Lower lobe of right lung (tissue), 2 donors: Measurements from ENCODE around the gene DPYD. TPM values are rescaled to one million over a fixed set of nuclear protein-coding genes. Genes with fewer than 3 reads are reported as not detected.

Experiments used
- ATAC-seq, 2 donors: fragments of 200-7000 bp; cut with Tn5 transposase; one replicate each; pipeline ENCODE4 v1.9.1; 2020 to 2022; ENCODE audit warnings: mild to moderate bottlenecking in 2 of 2, moderate library complexity in 2 of 2
- DNase-seq: peaks from one replicate; pipeline ENCODE4 v3.0.0-alpha.2; 2020
- H3K27ac ChIP-seq: fragments of 200-600 bp; one replicate; pipeline ENCODE4 v1.8.0; 2022
- H3K27me3 ChIP-seq: fragments of 200-600 bp; one replicate; pipeline ENCODE4 v1.8.0; 2022; ENCODE audit warnings: low read depth
- H3K36me3 ChIP-seq: fragments of 200-600 bp; one replicate; pipeline ENCODE4 v1.8.0; 2022; ENCODE audit warnings: mild to moderate bottlenecking
- H3K4me1 ChIP-seq: fragments of 200-600 bp; one replicate; pipeline ENCODE4 v1.8.0; 2022
- H3K4me3 ChIP-seq: fragments of 200-600 bp; one replicate; pipeline ENCODE4 v1.8.0; 2022; ENCODE audit warnings: mild to moderate bottlenecking
- H3K9me3 ChIP-seq: fragments of 200-600 bp; one replicate; pipeline ENCODE4 v1.8.0; 2022
- intact Hi-C: fragments of 100-400 bp; cut with DNase I; formaldehyde crosslinking; loops from one replicate; pipeline ENCODE4 v1.11.0; 2022
- total RNA-seq: library from RNA; stranded (reverse); fragmentation: NEBNext Ultra II Directional; extraction: Animal tissue kit (Norgen Biotek cat#: 25700); gene quantifications from one replicate; pipeline ENCODE4 v1.2.1, GENCODE V29; 2021
- TF ChIP-seq, protein P1 (sequence below): fragments of 200-600 bp; IDR thresholded peaks from one replicate; pipeline ENCODE4 v1.8.0; 2022; ENCODE audit warnings: antibody characterized with exemption, mild to moderate bottlenecking
- donor health status: DM: no; HTN: yes; CAD: no; lungs with severe emphysema.

Gene DPYD
- total RNA-seq, 1 donor from 2014 or later, result 91.9 TPM

DNA sequence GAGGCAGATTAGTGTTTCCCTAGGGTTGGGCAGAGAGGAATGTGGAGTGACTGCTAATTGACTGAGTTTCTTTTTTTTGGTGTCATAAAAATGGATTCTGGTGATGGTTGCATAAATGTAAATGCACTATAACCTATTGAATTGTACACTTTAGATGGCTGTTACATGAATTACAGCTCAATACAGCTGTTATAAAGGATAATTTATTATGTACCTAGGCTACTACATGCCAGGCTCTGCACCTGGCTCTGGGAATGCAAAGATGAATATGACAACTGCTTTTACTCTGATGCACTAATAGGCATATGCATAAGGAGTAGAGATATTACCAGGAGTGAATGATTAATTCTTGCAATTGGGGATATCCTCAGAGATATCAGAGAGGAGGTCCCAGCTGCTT lies 854.0 kb downstream of the DPYD start:
- Histone ChIP-seq H3K4me1 (no peaks in the 10 kb centered on the region), H3K27ac (no peak overlapping the region), H3K27me3 (no peaks in the 10 kb centered on the region), H3K36me3 (no peaks in the 10 kb centered on the region), H3K4me3 (no peak overlapping the region), H3K9me3 (no peaks in the 10 kb centered on the region)
- ATAC-seq, result no peak
- no peak for DNase-seq
- TF ChIP-seq, protein P1, sequence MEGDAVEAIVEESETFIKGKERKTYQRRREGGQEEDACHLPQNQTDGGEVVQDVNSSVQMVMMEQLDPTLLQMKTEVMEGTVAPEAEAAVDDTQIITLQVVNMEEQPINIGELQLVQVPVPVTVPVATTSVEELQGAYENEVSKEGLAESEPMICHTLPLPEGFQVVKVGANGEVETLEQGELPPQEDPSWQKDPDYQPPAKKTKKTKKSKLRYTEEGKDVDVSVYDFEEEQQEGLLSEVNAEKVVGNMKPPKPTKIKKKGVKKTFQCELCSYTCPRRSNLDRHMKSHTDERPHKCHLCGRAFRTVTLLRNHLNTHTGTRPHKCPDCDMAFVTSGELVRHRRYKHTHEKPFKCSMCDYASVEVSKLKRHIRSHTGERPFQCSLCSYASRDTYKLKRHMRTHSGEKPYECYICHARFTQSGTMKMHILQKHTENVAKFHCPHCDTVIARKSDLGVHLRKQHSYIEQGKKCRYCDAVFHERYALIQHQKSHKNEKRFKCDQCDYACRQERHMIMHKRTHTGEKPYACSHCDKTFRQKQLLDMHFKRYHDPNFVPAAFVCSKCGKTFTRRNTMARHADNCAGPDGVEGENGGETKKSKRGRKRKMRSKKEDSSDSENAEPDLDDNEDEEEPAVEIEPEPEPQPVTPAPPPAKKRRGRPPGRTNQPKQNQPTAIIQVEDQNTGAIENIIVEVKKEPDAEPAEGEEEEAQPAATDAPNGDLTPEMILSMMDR, result no peak
- intact Hi-C loops, result no loop called here

DNA sequence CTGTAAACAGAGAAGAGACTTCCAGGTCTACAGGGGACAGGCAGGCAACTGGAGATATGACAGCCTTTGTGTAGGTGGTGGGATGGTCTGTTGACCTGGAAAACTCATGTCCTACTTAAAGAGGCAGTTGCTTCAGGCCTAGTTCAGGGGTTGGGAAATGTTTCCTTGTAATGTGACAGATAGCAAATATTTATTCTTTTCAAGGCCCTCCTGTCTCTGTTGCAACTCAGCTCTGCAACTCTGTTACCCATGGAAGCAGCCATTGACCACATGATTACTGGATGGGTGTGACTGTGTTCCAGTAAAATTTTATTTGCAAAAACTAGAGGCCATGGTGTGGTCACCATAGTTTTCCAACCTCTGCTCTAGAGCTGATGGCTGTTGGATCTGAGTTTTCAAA lies 857.3 kb downstream of the DPYD start:
- H3K27ac ChIP-seq, result no peak overlapping the region
- H3K4me1 ChIP-seq, result no peaks in the 10 kb centered on the region
- intact Hi-C loops, result no loop called here
- H3K36me3 ChIP-seq, result no peaks in the 10 kb centered on the region
- H3K27me3 ChIP-seq, result no peaks in the 10 kb centered on the region
- TF ChIP-seq, protein P1, result no peak
- DNase-seq, result no peak
- ATAC-seq, result peak; percentile 60 to 77
- H3K4me3 ChIP-seq, result no peak overlapping the region
- no peaks in the 10 kb centered on the region for H3K9me3 ChIP-seq

DNA sequence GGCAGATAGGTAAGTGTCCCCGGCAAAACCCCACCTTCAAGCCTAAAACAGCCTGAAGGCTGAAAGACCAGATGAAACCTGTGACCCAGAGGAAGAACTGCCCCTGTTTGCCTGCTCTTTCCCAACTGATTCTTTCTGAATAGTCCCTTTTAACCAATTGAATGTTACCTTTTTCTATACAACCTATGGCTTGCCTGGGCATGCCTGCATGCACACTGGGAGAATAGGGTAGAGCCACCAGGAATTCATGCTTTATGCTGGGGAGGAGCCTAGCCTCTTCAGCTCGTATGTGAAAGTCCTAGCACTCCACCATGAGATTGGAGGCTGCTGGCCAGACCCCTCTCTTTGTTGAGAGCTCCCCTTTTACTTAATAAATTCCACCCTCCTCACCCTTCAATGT lies 859.2 kb downstream of the DPYD start:
- DNase-seq (no peak), ATAC-seq (no peak)
- Histone ChIP-seq H3K36me3 (no peaks in the 10 kb centered on the region), H3K27me3 (no peaks in the 10 kb centered on the region), H3K9me3 (peaks cover 9% of the 10 kb centered on the region), H3K4me1 (no peaks in the 10 kb centered on the region), H3K27ac (no peak overlapping the region), H3K4me3 (no peak overlapping the region)
- TF ChIP-seq, protein P1, result no peak
- intact Hi-C loops, result no loop called here

DNA sequence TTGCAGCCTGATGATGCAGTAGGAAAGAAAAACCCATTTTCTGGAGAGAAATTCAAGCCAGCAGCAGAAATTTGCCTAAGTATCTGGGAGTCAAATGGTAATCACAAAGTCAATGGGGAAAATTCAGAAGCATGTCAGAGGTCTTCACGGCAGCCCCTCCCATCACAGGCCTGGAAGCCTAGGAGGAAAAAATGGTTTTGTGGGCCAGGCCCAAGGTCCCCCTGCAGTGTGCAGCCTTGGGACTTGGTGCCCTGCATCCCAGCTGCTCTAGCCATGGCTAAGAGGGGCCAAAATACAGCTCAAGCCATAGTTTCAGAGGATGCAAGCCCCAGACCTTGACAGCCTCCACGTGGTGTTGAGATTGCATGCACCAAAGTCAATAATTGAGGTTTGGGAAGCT lies 864.4 kb downstream of the DPYD start:
- peaks cover 20% of the 10 kb centered on the region for H3K9me3 ChIP-seq
- H3K4me3 ChIP-seq, result no peak overlapping the region
- H3K27me3 ChIP-seq, result no peaks in the 10 kb centered on the region
- DNase-seq (no peak), ATAC-seq (no peak)
- no peaks in the 10 kb centered on the region for H3K4me1 ChIP-seq
- H3K27ac ChIP-seq, result no peak overlapping the region
- intact Hi-C loops, result no loop called here
- TF ChIP-seq, protein P1, result no peak
- H3K36me3 ChIP-seq, result no peaks in the 10 kb centered on the region

DNA sequence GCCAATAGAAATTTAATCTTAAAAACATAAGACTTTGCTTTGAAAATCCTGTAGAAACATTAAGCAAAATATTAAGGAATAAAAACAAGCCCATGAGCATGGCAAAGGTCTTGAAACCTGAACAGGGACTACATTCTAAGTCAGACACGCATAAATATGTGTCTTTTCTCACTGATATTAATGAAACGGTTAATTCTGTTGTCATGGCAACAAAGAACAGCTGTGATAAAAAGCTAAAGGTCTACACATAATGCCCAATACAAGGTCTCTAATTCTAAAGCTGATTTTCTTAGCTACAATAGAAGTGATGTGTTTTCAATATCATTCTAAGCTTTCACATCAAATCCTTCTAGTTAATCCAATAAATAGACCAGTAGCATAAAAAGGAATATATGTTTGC lies 867.6 kb downstream of the DPYD start:
- peaks cover 20% of the 10 kb centered on the region for H3K9me3 ChIP-seq
- DNase-seq (no peak), ATAC-seq (no peak)
- no peak overlapping the region for H3K4me3 ChIP-seq
- H3K4me1 ChIP-seq, result no peaks in the 10 kb centered on the region
- TF ChIP-seq, protein P1, result no peak
- no peaks in the 10 kb centered on the region for H3K36me3 ChIP-seq
- no peak overlapping the region for H3K27ac ChIP-seq
- H3K27me3 ChIP-seq, result no peaks in the 10 kb centered on the region
- intact Hi-C loops, result no loop called here

DNA sequence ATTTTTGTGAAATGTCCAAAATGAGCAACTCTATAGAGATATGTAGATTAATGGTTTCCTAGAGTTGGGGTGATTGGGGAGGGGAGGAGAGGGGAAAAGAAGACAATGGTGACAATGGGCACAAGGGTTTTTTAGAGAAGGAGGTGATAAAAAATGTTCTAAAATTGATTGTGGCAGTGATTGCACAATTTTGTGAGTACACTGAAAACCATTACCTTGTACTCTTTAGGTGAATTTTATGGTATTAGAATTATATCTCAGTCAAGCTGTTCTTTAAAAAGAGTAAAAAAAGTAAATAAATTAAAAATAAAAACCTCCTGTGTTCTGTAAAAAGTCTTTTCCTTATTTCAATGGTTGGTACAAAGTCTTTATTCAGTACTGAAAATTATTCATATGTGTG lies 869.0 kb downstream of the DPYD start:
- no peak for DNase-seq
- no peaks in the 10 kb centered on the region for H3K4me1 ChIP-seq
- no peaks in the 10 kb centered on the region for H3K27me3 ChIP-seq
- TF ChIP-seq, protein P1, result no peak
- H3K27ac ChIP-seq, result no peak overlapping the region
- no peak overlapping the region for H3K4me3 ChIP-seq
- intact Hi-C loops, result no loop called here
- H3K9me3 ChIP-seq, result peaks cover 13% of the 10 kb centered on the region
- no peak for ATAC-seq
- H3K36me3 ChIP-seq, result no peaks in the 10 kb centered on the region
